ENCODE measurements around the gene FBXO15.

DNA sequence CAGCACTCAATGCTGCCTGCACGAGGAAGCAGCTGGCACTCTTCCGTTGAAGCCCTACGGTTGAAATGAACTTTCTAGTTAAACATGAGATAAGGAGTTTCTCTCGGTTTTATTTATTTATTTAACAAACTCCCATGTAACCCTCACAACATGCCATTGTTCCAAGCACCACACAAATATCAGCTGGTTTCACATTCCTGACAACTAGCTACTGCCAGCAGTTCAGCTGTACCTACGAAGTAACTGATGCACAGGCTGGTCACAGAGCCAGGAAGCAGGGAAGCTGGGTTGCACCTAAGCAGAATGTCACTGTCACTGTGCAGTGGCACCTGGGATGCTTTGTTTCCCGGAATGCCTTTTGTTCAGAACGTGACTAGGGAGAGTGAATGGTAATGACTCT is 18.8 kb upstream of the FBXO15 start:
- TF ChIP-seq, protein P1, sequence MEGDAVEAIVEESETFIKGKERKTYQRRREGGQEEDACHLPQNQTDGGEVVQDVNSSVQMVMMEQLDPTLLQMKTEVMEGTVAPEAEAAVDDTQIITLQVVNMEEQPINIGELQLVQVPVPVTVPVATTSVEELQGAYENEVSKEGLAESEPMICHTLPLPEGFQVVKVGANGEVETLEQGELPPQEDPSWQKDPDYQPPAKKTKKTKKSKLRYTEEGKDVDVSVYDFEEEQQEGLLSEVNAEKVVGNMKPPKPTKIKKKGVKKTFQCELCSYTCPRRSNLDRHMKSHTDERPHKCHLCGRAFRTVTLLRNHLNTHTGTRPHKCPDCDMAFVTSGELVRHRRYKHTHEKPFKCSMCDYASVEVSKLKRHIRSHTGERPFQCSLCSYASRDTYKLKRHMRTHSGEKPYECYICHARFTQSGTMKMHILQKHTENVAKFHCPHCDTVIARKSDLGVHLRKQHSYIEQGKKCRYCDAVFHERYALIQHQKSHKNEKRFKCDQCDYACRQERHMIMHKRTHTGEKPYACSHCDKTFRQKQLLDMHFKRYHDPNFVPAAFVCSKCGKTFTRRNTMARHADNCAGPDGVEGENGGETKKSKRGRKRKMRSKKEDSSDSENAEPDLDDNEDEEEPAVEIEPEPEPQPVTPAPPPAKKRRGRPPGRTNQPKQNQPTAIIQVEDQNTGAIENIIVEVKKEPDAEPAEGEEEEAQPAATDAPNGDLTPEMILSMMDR (IDR thresholded peaks at IDR 0.05; ENCODE audit: extremely low read depth in 1 of 2, insufficient read depth in 1 of 2, low read depth in 1 of 2, low read length in 2 of 2): no peak
- TF ChIP-seq POLR2AphosphoS5 (IDR thresholded peaks at IDR 0.05; ENCODE audit: insufficient read depth, low read depth, low read length): no peak
